Measurements from ENCODE around the gene SUGCT.
"Not testable (repeated sequence)": the region's sequence is repeated elsewhere in the genome, so short reads cannot be mapped to it uniquely, and the experiment has no call there.

Gene SUGCT

DNA sequence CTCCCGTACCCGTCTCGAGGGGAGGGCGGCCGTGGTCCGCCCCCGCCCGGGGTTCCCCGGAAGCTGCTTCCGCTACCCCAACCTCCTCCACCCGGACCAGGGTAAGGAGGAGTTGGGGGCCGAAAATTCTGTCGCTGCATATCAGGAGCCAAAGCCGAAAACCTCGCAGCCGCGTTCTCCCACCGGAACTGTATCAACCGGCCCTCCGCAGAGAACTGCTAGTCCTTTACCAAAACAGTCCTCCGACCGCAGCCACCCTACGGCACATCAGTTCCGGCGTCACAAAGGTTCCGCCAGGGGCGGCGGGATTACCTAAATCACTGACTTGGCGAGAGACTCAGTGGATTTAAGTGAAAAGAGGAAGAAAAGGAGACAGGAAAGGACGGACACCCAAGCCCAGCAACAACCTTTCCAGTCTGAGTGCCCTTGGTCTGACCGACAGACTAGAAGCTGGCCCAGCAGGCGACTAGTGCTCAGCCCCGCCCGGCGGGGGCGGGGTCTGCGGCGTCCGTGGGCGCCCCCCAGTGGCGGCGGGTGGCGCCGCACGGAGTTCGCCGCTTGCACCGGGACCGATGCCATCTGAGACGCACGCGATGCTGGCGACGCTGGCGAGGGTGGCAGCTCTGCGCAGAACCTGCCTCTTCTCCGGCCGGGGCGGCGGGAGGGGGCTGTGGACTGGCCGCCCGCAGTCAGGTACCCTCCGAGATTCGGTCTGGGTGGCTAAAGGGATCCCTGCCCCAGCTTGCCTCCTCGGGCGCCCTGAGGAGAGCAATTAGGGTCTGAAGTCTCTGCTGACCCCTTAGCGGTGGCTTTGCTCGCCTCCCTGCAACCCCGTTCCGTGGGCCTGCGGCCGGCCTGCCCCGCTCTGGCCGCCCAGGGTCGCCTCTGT, at the start of gene SUGCT, which contains the start of gene MPLKIP:
TSS of gene SUGCT (plus strand) at position 578 of the 889 bp plus-strand sequence.
TSS of gene MPLKIP (minus strand) at position 195 of the 889 bp plus-strand sequence. CDS start at position 140, 55 bp downstream.
- FAIRE-seq, result peak; percentile 51

DNA sequence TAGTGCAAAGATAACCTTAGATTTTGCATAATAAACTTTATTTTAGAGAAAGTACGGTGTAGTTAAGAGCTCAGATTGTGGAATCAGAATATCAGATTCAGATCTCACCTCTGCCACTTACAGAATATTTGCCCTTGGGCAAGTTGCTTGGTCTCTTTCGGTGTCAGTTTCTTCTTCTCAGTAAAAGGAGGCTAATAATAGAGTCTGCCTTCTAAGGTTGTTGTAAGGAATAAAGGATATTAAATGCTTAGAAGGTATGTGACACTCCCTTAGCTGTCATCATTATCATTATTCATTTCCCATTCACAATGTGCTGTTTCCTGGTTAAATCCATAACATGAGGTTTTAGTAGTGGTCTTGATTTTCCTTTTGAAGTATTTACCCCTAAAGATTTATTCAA, 42.6 kb upstream of the SUGCT start:
- no peak for FAIRE-seq

DNA sequence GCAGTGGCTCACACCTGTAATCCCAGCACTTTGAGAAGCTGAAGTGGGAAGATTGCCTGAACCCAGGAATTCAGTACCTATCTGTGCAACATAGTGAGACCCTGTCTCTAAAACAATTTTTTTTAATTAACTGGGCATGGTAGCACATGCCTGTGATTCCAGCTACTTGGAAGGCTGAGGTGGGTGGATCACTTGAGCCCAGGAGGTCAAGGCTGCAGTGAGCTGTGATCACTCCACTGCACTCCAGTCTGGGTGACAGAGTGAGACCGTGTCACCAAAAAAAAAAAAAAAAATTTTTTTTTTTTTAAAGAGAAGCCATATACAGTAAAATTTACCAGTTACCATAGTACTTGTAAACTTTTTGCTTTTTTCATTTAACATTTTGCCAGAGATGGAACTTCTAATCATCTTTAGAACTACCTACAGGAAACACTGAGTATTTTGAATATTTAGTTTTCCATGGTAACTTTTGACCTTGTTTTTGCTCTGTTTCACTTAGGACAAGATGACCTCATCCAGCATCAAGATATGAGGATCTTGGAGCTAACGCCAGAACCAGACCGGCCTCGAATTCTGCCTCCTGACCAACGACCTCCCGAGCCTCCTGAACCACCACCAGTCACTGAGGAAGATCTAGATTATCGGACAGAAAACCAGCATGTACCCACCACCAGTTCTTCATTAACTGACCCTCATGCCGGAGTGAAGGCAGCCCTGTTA, 41.0 kb upstream of the SUGCT start:
- no peak for FAIRE-seq

DNA sequence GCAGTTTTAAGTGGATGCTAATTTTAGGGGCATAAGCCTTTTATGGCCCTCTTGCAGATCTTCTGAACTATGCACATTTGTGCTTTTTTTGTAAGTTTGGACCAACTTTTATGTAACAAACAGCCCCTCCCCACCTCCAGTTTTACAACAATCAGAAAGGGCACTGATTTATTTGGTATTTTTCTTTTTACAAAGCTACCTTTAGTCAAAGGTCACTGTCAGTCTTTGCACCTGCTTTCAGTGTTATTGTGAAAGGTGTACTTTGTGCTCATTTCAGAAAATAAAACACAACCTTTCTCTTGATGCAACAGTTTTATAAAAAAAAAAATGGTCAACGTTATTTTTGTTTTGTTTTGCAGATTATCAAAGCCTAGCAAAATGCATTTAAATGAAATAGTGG, 39.6 kb upstream of the SUGCT start:
- no peak for FAIRE-seq

DNA sequence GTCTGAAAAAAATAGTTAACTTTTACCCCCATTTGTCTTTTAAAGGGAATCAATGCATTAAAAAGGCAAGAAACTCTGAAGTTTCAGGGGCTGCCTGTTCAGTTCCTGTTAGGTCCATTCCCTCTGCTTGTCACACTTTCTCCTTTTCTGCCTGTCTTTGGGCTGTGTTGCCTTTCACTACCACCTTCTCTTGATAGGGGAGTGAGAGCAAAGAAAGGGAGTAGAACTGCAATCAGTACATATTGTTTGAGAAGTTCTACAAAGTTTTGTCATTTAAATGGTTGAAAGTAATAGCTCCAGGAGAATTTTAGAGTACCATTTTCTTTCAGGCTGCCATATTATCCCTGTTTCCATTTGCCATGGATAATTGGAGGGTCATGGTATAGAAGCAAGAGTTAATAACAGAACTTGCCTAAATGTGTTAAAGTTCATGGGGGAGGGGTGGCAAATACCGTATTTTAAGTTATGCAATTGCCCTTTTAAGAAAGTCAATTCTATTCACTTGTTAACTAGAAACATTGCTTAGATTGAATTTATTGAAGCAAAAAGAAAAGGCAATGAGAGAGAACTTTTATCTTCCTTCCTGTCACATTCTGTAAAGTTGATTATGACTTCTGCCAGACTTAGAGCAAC, 39.0 kb upstream of the SUGCT start:
- no peak for FAIRE-seq

- peak; percentile 13 for FAIRE-seq
Measured at GRCh38 chr7:40097728-40098127, 37.1 kb upstream of the SUGCT start.

GRCh38 chr7:40098810-40099209, 36.0 kb upstream of the SUGCT start:
- FAIRE-seq, result no peak

- FAIRE-seq, result no peak
Measured at GRCh38 chr7:40099837-40100236, 35.0 kb upstream of the SUGCT start.

DNA sequence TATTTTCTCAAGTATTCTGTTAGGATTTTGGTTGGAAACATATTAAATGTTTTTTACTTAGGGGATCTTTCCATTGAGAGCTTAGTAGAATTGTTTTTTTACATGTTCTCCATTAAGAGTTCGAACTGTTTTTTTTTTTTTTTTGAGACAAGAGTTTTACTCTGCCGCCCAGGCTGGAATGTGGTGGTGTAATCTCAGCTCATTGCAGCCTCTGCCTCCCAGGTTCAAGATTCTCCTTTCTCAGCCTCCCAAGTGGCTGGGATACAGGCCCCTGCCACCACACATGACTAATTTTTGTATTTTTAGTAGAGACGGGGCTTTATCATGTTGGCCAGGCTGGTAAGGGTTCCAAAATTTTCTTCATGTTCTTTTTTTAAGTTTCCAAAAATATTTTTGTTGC, 33.6 kb upstream of the SUGCT start:
- no peak for FAIRE-seq

DNA sequence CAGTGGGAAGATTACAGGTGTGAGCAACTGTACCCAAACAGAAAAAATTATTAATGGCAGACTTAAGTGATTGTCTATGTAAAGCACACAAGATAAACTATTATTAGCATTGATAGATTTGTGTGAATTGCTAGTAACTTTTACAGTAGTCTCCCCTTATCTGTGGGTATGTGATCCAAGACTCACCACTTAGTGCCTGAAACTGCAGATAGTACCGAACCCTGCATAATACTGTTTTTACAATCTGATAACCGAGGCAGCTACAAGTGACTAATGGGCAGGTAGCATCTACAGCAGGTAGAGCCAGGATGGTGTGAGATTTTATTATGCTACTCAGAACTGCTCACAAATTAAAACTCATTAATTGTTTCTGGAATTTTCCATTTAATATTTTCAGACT, 31.9 kb upstream of the SUGCT start:
- FAIRE-seq, result no peak

- no peak for FAIRE-seq
Measured at GRCh38 chr7:40105879-40106473, 28.8 kb upstream of the SUGCT start.

DNA sequence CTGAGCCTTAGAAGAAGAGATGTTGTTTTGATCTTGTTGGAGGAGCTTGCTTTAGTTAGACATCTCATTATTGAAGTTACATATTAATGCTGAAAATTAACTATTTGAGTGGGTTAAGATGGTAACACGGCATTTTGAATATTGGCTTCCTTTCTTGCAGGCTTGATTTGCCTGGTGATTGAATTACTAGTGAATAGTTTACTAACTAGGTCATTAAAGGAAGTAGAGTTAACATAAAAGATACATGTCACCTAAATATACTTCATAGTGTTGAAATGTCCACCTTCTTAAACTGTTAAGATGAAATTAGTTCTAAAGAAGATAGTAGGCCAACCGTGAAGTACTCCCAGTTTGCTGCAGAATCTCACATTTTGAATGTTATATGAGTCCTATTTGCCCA, 18.9 kb upstream of the SUGCT start:
- no peak for FAIRE-seq

DNA sequence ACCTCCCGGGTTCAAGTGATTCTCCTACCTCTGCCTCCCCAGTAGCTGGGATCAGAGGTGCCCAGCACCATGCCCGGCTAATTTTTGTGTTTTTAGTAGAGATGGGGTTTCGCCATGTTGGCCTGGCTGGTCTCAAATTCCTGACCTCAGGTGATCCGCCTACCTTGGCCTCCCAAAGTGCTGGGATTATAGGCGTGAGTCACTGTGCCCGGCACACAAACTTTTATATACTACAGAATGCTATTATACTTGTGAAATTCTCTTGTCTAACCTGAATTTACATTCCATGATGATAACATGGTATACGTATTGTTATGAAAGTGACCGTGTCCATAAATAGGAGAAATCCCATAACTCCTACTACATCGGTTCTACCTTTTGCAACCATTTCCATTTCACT, 17.6 kb upstream of the SUGCT start:
- not testable (repeated sequence) for FAIRE-seq

- not testable (repeated sequence) for FAIRE-seq
Measured at GRCh38 chr7:40118201-40118600, 16.6 kb upstream of the SUGCT start.

- FAIRE-seq, result no peak
Measured at GRCh38 chr7:40120020-40120419, 14.8 kb upstream of the SUGCT start.

- FAIRE-seq, result not testable (repeated sequence)
Measured at GRCh38 chr7:40122100-40122939, 12.5 kb upstream of the SUGCT start.

DNA sequence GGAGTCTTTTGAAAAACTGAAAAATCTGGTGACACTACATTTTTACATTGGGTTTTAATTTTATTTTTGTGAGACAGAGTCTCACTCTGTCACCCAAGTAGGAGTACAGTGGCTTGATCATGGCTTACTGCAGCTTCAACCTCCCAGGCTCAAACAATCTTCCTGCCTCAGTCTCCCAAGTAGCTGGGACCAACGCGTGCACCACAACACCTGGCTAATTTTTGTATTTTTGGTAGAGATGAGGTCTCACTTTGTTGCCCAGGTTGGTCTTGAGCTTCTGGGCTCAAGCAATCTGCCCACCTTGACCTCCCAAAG, 11.9 kb upstream of the SUGCT start:
- FAIRE-seq, result no peak

GRCh38 chr7:40133561-40134427, 1.0 kb upstream of the SUGCT start:
- FAIRE-seq, result peak; percentile 47

DNA sequence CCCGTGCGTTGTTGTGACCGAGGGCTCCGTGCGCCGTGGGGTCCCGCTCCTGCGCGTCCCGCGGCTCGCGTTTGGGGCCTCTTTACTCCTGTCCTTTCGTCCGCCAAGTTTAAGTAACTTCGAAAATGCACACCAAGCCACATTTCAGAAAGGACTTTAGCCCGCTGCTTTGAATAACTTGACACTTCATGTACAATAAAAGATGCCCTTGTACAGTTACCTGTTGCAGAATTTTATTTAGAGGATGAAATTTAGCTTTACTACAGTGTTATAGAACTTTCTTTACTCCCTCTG, 459 bp downstream of the SUGCT start:
- no peak for FAIRE-seq

DNA sequence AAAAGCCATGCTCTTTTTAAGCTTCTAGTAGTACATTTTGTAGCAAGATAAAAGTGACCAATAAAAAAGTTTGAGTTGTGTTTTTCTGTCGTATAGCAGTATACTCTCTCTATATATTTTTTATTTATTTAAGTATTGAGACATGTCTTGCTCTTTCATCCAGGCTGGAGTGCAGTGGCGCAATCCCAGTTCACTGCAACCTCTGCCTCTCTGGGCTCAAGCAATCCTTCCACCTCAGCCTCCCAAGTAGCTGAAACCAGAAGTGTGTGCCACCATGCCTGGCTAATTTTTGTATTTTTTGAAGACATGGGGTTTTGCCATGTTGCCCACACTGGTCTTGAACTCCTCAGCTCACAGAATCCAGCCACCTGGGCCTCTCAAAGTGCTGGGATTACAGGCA, 2.8 kb downstream of the SUGCT start:
- FAIRE-seq, result no peak

DNA sequence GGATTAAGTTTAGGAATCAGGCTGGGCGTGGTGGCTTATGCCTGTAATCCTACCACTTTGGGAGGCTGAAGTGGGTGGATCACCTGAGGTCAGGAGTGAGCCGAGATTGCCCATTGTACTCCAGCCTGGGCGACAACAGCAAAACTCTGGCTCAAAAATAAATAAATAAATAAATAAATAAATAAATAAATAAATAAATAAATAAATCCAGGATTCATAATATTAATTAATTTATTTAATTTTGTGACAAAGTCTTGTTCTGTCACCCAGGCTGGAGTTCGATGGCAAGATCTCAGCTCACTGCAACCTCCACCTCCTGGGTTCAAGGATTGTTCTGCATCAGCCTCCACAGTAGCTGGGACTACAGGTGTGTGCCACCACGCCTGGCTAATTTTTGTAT, 4.2 kb downstream of the SUGCT start:
- no peak for FAIRE-seq

DNA sequence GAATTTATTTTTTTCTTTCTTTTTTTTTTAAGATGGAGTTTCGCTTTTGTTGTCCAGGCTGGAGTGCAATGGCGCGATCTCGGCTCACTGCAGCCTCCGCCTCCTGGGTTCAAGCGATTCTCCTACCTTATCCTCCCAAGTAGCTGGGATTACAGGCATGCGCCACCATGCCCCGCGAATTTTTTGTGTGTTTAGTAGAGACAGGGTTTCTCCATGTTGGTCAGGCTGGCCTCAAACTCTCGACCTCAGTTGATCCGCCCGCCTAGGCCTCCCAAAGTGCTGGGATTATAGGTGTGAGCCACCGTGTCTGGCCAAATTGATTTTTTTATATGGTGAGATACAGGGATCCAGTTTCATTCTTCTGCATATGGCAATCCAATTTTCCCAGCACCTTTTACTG, 5.1 kb downstream of the SUGCT start:
- not testable (repeated sequence) for FAIRE-seq
